Activated CD8-positive, alpha-beta memory T cell treated with anti-CD3 and anti-CD28 coated beads, Interleukin-2, amount 50 U/mL, for 4 hours (primary cell): ENCODE results near the gene GATA2.

ENCODE experiments used
- DNase-seq: peaks from one replicate; pipeline ENCODE4 v3.0.0-alpha.2; 2020

GATA2 gene

GRCh38 chr3:128432301-128432970 is 60.6 kb downstream of the GATA2 start:
- DNase-seq: no peak

GRCh38 chr3:128431803-128432300 is 61.1 kb downstream of the GATA2 start:
- no peak for DNase-seq

- DNase-seq: no peak
Measured at GRCh38 chr3:128430731-128431130, 62.3 kb downstream of the GATA2 start.

- DNase-seq: no peak
Measured at GRCh38 chr3:128430301-128430700, 62.7 kb downstream of the GATA2 start.

- no peak for DNase-seq
Measured at GRCh38 chr3:128429751-128430150, 63.2 kb downstream of the GATA2 start.
